GM19043 (cell line): ENCODE measurements around the gene HCN4.

Experiments used
- ATAC-seq: cut with Tn5 transposase; IDR thresholded peaks from one replicate; pipeline ENCODE4 v1.9.1; 2021; ENCODE audit warnings: low read depth; ENCODE audit not compliant: unreplicated experiment

HCN4 gene

GRCh38 chr15:73352082-73352481 is 16.7 kb downstream of the HCN4 start:
- ATAC-seq, result no peak

DNA sequence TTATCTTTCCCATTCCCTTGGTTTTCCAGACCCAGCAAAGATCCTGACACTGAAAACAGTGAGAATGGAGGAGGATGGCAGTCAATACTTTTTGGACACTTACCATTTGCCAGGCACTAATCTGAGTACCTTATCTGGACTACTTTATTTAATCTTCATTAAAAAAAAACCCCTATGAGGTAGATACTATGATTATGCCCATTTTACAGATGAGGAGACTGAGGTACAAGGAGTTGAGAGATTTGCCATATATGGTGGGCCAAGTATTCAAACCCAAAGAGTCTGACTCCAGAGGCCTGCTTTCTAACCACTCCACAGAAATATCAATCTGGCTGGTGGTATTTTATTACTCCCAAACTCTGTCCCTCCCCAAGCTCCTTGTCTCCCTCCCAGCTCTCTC is 19.6 kb downstream of the HCN4 start:
- ATAC-seq, result no peak

DNA sequence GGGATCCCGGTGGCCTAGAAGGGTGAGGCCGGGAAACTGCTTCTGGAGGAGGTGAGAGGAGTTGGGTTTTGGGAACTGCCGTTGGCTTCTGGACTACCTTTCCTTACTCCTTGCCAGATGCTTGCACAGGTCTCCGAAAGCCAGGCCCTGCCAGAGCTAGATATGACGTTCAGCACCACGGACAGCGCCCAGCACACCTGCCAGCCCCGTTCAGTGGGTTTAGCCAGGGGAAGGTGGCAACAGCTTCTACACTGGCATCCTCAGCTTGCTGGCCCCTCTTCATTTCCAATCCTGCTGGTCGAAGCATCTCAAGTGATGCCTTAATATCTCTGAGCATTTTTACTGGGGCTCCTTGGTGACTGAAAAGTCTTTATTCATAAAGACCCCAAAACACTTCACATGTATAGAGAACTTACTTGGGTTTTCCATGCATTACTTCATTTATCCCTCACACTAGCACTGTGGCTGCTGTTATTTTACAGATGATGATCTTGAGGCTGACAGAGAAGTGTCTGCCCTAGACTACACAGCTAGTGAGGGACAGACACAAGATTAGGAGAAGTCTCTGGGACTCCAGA is 21.9 kb downstream of the HCN4 start:
- ATAC-seq, result no peak

GRCh38 chr15:73345658-73346057 is 23.1 kb downstream of the HCN4 start:
- ATAC-seq, result no peak

GRCh38 chr15:73344056-73344455 is 24.7 kb downstream of the HCN4 start:
- no peak for ATAC-seq

GRCh38 chr15:73341886-73342600 is 26.7 kb downstream of the HCN4 start:
- no peak for ATAC-seq

GRCh38 chr15:73340502-73341192 is 28.1 kb downstream of the HCN4 start:
- ATAC-seq, result no peak

- ATAC-seq, result no peak
Observed at GRCh38 chr15:73338606-73339374, 30.0 kb downstream of the HCN4 start.

- no peak for ATAC-seq
Observed at GRCh38 chr15:73338058-73338457, 30.7 kb downstream of the HCN4 start.

DNA sequence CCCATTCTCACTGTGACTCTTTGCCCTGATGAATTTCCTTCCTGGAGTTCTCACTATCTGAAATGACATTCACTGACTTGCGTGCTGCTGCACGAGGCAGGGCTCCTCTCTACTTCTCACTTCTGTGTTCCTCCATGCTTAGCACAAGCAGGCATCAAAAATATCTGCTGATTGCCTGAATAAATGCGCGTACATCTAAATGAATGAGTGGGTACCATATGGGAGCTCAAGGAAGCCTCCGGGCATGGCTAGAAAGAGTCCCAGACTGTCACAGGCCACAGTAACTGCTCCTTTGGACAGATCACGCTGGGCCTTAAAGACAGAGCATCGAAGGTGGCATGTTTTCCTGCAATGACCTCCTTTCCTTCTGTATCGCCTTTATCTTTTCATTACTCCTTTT is 31.6 kb downstream of the HCN4 start:
- no peak for ATAC-seq

GRCh38 chr15:73336756-73337155 is 32.0 kb downstream of the HCN4 start:
- ATAC-seq, result no peak

- ATAC-seq, result no peak
Observed at GRCh38 chr15:73335471-73335870, 33.3 kb downstream of the HCN4 start.

DNA sequence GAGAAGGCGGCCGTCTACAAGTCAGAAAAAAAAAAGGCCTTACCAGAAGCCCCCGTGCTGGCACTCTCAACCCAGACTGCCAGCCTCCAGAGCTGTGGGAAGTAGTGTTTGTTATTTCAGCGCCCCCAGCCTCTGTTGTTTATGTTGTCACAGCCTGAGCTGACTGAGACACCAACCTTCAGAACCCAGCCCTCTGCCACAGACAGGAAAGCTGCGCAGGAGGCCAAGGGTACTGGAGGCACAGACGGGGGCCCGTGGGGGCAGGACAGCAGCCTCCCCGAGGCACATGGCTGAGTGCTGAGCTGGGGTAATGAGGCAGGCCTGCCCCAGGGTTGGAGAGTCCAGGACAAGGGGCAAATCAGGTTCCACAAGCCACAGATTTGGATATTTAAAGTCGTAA is 33.7 kb downstream of the HCN4 start:
- ATAC-seq, result no peak

DNA sequence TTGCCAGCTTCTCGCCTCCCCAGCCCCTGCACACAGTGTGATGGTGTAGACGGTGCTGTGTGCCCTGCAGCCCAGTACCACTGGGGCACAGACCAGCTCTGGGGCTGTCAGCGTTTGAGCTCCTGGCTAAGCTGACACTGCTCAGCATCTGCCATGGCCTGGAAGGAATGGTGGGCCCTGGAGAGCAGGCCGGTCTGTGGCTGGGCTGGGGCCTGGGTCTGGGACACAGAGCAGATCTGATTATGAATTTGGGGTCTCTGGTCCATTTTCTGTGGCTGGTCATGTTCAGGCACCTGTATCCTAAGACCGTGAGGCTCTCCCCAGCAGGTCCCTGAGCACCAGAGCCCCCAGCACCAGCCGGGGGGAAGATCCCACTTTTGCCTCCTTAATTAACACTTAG is 34.7 kb downstream of the HCN4 start:
- ATAC-seq, result no peak

GRCh38 chr15:73333001-73333400 is 35.8 kb downstream of the HCN4 start:
- no peak for ATAC-seq

- no peak for ATAC-seq
Observed at GRCh38 chr15:73331991-73332925, 36.5 kb downstream of the HCN4 start.

- ATAC-seq, result no peak
Observed at GRCh38 chr15:73331501-73331900, 37.3 kb downstream of the HCN4 start.

DNA sequence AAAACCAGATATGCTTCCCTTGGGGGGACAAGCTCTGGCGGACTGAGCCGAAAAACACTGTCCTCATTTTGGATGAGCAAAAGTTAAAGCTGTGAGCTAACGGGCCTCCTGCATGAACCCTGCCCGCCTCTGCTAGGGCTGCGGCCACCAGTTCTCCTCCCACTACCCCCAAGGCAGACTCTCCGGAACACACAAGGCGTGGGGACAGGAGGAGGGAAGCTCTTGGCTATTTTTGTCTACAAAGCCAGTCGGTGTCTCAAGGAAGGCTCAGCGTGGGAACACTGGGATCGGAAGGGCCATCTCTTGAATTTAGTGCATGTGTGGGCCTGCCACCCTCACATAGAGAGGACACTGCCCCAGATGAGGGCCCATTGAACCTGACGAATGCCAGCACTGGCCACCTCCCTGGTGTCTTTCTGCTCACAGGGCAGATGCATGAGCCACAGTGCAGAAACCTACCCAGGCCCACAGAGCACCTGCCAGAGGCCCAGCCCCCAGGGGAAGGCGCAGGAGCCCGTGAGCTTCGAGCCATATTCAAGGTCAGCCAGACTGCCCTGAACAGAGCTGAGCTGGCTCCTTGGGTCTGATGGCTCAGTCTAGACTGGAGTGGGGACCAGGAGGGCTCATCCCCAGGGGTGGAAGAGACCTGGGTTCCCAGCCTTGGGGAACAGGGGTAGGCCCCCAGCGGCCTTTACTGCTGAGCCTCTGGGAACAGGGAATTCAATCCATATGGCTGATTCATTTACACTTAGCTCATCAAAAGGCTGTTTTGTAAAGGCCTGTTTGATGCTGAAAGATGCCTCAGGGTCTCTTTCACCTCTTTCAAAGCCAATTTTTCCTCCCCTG is 38.3 kb downstream of the HCN4 start:
- ATAC-seq, result no peak

GRCh38 chr15:73329501-73330200 is 39.1 kb downstream of the HCN4 start:
- no peak for ATAC-seq
